Iris pigment epithelial cell (primary cell): Measurements from ENCODE around the gene CDADC1.

Source experiments
- DNase-seq: peaks from one replicate; pipeline ENCODE4 v3.0.0-alpha.2; 2011; ENCODE audit warnings: low read depth

The CDADC1 gene

DNA sequence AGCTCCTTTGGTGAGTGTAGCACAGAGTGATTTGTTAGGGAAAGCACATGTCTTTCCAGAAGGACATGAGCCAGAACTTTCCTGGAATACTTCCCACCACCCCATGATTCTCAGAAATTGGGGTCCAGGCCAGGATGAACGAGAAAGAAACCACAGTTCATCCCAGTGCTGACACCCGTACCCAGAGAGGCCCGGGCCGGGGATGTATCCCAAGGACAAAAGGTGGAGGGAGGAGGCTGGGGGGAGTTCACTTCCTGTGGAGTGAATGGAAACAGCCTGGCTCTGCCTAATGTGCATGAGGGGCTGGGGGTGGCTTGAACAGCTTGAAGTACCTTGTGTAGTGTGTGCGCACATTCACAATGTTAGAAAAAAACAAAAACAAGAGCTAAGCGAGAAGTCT, 47.5 kb downstream of the CDADC1 start:
- DNase-seq: no peak

DNA sequence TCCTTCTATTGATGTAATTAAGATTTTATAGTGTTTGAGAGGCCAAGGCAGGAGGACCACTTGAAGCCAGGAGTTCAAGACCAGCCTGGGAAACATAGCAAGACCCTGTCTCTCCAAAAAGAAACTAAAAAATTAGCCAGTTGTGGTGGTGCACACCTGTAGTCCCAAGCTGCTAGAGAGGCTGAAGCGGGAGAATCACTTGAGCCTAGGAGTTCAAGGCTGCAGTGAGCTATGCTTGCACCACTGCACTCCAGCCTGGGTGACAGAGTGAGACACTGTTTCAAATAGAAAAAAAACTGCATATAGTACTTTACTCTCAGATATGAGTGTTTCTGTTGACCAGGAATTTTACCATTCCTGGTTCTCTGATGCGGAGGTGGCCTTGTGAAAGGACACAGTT, 48.9 kb downstream of the CDADC1 start:
- DNase-seq: no peak

DNA sequence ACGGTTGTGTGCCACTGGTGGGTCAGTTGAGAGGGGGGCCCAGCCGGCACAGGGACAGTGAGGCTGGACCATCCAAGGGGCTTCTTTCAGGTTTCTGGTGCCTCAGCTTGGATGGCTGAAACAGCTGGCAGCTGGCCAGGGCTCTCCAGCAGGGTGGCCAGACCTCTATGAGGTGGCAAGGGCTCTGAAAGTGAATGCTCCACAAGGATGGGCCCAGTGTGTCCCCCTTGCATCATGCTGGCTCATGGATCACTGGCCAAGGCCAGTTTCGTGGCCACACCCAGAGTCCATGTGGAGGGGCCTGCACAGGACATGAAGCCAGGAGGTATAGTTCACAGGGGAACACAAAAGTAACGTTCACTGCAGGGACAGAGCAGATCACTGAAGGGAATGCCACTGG, 49.6 kb downstream of the CDADC1 start:
- no peak for DNase-seq

DNA sequence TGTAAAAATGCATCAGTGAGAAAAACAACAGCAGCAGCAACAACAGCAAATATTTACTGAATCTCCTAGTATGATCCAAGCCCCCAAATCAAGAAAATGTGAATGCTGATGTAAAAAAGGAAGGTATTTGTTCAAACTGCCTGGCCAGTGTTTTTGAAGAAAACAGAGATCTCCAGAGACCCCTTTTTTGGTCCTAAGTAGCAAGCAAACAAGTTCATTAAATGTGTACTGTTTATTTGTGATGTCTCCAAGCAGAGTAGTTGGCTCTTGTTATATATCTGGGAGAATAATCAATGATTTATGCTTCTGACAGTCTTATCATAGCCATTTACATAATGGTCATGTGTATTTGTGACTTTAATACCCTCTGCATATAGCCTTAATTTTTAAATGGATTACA, 50.7 kb downstream of the CDADC1 start:
- DNase-seq: no peak

DNA sequence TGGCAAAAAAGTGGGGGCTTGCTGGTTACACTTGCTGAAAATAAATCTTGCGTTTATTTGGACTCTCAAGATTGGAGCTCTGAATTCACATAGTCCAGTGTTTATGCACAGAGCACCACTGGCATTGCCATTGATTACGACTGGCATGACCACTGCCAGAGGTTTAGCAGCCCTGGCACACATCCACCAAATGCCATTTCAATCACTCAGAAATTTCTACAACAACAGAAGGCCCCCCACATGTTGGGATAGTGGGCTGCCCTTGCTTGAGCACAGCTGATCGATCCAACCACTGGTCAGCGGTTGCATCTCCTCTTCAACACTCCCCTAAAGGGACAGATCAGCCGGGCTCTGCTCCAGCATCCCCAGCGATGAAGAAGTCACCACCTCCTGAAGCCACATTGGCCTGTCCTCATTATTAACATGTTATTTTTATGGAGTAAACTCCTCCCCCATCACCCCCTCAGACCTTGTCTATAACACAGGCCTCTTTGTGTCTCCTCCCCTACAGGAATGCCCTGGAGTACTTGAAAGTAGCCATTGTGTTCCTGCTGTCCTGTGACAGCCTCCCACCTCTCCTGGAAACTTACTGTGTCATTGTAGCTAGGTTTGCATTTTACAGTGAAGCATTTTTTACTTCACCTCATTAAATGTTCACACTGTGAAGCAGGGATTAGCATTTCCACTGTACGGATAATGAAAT, 51.3 kb downstream of the CDADC1 start:
- no peak for DNase-seq

DNA sequence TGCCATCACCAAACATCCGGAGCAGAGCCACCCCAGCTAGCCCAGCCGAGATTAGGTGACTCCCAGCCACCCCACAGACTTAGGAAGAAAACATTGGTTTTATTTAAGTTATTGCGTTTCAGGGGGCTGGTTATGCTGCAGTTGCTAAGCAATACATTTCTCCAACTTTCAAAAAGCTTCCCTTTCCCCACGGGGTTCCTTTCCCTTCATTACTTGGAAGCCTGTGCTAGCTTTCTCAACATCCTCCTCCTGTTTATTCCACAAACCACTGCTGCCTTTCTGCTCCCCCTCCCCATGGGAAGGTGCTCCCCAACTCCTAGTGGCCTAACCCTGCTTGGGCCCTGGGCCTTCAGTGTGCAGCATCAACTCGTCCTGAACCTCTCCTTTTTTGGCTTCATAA, 52.6 kb downstream of the CDADC1 start:
- no peak for DNase-seq

DNA sequence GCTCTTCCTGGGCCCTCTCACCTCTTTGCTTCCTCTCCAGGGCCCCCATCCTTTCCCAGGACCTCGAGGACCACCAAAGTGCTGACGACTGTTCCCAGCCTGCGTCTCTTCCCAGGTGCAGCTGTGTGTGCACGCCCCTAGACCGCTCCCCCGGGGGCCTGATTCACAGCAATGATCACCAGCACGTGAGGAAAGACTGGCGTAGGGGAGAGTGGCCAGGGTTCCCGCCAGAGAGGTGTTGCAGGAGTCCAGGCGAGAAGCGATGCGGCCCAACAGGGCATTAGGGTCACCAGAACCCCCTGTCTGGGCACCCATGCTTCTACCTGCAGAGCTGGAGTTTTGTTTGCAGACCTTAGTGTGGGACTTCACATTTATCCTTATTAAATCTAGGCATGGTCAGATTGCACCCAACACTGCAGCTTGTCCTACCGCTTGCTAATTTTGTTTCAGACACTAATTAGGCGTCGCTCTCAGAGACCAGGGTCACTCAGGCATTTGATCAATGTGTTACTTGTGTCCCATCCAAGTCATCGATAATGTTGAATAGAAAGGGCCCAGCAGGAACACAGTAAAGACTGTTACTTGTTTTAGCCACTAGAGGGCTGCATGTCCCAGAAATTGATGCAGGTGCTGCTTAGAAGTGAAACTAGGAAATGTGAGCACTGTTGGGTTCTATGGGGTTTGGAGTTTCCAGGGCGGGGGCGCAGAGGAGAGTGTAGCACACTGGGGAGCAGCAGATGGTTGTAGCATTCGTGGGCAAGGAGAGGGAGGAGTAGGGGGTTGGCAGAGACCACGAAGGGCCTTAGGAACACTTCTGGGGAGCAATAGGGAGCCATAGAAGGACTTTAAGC, 53.2 kb downstream of the CDADC1 start:
- DNase-seq: peak; percentile 71

DNA sequence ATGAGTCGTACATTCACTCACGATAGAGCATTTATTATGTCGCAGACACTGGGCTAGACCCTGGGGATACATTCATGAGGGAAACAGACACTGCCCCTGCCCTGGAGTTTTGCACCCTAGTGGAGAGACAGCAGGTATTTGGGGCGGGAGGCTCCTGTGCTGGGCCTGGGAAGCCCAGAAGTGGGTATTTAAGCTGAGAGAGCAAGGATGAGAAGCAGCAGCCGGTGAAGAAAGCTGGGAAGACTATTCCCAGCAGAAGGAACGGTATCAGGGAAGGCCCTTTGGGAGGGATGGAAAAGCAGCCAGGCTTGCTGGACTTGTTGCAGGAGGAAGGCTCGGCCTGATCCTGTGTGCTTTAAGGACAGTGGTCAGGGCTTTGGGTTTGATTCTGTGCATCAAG, 54.5 kb downstream of the CDADC1 start:
- no peak for DNase-seq

DNA sequence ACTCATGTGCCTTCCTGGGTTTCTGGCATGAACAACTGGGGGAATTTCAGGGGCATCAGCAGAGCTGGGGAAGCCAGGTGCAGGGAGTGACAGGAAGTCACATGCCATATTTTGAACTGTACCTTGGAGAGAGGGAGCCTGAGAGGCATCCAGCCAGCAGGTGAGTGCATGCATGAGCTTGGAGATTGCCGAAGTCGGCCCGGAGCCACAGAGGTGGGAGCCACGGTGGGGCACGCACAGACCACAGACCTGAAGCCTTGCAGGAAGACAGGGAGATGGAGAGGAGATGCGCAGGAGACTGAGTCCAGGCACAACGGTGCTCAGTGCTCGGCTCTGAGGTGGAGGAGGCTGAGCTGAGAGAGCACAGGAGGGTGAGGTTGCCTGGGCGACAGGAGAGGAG, 55.1 kb downstream of the CDADC1 start:
- no peak for DNase-seq

DNA sequence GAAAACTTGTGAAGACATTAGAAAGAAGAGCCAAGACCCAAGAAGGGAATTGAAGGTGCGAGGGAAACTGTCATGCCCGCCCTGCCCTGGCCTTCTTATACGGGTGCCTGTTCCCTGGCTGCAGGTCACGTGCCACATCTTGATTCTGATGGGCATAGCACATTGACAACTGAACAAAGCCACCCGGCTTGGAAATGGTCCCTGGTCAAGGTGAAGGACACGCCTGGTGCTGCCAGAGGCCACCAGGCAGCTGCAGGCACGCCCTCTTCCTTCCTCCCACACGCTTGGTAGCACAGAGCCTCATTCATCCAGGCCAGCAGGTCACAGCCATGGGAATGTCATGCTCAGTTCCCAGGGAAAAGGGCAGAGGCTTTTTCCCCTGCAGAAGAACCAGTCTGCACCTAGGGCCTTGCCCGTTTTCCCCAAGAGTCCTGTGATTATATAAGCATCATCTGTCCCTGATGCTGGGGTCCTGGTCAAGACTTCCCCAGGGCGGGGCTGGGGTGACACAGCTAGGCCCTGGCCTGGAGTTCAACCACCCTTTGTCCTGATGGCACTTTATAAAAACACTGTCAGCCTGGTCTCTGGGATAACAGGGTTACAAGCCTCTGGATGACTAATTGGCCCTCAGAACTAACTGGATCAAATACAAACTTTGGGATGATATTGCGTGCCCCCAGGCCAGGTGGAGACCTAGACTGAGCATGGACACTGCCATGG, 56.0 kb downstream of the CDADC1 start:
- DNase-seq: no peak

DNA sequence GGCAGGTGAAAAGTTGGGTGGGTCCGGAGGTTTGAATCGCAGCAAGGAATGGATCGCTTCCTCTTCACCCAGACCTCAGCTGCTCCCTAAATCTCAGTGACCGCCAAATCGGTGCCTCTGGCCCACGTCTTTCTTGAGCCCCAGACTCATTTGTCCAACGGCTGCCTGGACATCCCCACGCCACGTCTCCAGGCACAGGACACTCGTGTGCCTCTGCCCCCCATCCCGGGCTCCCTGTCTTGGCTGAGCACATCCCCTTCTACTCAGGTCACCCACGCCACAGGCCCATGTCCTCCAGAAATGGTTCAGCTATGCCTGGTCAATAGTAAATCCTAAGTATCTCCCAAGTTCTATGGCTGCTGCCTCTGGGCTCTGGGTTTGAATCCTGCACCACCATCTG, 56.6 kb downstream of the CDADC1 start:
- DNase-seq: no peak

DNA sequence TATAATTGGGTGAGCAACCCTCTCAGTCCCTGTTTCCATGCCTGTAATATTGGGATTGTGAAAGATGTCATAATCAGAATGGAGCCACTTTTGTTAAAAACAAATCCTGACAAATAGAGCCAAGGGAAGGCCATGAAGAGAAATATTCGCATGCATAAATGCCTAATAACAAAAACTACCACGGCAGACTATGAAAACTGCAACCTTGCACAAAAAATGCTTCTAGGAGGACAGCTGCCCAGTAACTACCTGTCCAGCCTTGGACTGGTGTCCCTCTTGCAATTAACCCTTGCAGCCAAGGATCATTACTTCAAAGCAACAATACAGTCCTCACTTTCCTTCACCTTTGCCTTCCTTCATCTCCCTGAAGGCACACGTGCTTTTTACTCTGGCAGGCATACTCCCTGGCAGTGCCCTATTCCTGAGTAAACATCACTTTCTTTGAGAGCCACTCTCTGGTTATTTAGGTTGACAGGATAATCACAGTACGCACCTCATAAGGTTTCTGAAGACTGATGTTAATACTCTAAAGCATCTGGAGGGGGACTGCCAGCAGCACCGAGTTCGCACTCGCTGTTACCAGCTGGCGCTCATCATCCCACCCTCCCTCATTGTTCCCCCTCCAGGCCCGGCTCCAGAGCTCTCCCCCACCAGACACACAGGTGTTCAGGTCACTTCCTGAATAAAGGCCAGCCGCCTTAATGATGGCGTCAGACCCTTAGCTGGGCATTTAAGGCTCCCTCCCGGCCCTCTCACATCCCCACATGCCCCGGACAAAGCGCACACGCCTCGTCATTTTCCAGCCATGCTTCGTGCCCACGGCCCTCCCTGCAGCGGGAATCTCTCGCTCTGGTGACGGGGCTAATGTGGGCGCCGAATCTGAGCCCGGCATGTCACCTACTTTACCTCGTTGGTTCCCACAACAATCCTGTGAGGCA, 57.3 kb downstream of the CDADC1 start:
- no peak for DNase-seq

DNA sequence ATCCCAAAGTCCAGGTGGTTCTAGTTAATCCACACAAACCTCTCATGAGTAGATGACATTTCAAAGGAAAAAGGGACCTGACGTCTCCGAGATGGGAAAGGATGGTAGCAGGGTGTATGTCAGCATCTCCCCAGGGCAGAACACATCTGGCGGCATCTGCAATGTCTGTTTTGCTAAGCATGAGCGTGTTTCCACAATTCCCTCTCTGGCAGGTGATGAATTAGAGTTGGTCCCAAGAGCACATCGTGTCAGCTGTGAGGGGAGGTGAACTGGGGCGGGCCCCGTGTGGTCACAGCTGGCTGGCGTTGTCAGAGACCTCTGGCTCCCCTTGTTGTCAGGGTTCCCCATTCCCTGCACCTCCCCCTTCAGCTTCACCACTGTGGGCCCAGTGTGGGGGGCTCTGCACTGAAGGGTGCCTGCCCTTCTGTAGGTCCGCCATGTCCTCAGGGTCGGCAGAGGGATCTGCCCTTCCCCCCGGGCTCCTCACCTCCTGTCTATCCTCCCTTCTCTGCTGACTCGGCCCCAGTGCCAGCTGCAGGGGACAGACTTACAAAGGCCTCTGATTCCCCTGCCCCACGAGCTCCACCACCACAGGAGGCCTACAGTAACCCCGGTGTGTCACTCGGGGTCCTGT, 58.2 kb downstream of the CDADC1 start:
- DNase-seq: no peak

DNA sequence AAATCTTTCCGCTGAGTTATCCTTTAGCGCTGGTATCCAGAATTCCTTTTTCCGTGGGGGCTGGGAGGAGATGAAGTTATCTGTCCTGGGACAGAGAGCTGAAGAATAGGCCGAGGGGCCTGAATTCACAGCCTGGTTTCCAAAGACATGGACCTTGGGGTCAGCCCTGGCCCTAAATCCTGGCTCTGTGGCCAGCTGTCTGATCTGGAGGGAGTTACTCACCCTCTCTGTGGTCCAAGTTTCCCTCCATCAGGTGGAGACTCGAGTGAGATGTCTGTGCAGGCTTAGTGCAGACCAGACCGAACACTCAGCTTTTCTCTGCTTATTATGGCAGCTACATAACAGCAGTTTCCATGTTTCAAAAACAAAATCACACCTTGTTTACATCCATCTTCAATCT, 59.6 kb downstream of the CDADC1 start:
- no peak for DNase-seq

DNA sequence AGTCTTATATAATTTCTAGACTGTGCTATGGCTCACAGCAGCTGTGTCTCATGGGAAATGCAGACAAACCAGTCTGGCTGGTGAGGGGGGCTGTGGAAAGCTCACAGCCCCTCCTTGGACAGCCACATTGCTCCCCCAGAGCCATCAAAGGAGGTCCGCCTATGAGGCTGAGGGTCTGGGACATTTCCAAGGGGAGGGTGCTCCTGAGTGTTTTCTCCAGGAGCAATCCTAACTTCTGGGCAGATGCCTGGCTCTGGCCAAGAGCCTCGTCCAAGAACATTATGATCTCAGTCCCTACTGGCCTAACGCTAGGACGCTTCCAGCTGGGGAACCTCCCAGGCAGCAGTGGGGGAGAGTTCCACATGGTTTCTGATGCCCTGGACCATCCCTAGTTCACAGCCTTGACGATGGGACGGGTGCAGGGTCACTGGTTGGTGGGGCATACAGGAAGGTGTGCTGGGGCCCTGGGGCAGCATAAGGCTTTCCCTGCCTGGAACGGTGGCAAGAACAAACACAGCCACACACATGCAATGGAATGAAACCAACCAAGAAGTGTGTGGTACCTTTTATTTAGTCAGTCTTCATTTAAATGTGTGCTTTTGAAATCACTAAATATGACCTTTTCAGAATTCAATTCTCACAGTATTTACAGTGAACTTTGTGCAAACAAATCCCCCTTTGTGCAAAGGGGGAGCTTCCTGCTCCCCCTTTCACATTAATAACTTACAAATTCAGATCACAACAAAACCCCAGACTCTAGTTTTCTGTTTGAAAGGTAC, 60.6 kb downstream of the CDADC1 start:
- peak; percentile 56 for DNase-seq

DNA sequence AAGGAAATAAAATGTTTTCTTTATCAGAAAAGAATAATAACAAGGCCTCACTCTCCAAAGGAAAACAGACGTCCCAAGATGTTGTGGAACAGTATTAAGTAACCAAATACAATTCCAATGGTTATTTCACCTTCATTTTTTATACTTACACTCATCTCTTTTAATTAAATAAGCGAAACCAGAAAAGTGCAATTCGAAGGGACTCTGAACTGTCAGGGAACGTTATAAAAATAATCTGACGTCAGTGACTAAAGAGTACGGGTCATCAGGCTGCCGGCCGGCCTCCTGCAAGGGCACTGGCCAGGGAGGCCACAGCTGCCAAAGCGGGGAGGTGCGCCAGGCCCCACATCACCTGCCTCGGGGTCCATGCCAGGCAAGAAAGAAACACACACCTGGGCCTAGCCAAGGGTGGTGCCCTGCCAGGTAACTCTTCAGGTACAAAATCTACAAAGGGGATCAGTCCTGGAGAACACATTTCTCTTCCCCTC, 61.2 kb downstream of the CDADC1 start:
- DNase-seq: peak; percentile 37

DNA sequence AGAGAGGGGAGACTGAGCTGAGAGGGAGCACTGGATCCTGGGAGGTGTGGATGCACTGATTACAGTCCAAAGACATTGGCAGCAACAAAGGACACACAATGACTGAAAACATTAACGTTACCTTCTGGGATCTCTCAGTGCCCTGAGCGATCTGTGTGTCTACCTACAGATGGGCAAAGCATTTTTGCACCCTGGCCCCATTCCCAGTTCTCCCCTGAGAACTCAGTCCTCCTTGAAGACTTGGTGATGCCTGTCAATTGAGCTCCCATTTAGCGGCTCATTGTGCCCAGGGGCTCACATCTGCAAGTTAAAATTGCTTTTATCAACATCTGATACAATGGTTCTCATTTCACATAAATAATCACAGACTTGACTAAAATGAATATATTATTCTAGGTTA, 62.5 kb downstream of the CDADC1 start:
- no peak for DNase-seq

DNA sequence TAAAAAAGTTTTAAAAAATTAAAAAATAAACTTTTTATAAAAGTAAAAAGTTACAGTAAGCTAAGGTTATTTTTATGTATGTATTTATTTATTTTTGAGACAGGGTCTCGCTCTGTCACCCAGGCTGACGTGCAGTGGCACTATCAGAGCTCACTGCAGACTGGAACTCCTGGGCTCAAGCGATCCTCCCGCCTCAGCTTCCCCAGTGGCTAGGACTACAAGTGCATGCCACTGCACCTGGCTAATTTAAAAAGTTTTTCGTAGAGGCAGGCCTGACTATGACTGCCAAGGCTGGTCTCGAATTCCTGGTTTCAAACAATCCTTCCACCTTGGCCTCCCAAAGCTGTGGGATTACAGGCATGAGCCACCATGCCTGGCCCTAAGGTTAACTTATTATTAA, 64.1 kb downstream of the CDADC1 start:
- no peak for DNase-seq

DNA sequence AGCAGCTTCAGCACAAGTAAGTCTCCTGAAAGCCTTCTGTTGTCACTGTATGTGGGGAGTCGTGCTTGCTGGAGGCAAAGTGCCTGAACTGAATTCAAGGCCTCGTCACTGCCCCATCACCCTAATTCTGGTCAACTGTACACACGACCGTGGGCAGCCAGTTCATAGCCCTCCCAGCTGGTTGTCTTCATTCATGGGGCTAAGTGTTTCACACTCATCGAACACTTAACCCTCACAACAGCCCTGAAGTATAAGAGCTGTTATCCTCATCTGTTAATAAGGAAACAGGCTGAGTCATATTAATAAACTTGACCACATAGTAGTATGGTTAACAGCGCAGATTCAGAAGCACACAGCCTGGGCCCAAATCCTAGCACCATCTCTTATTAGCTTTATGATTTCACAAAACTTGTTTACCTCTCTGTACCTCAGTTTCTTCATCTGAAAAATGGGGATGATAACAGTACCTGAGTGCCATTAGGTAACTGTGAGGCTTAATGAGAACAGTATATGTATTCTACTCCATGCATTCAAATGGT, 66.7 kb downstream of the CDADC1 start:
- DNase-seq: peak; percentile 65

DNA sequence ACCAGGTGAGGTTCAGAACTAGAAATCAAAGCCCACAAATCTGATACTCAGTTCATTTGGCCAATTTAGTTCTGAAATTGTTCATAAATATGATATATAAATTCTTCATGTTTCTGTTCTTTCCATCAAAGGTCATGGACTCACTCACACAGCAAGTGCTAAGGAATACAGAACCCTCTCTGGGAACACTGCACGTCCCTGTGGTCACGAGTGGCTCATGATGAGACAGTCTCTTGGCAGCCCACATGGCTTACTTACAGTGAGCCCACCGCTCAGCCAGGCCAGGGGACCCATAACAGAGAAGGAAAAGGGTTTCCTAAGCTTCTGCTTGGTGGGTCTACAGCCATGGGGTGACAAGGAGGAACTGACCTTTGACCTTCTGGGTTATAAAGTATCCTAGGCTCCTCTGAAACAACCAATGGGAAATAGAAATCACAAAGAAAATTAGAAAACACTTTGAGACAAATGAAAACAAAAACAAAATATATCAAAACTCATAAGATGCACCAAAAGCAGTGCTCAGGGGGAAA, 67.4 kb downstream of the CDADC1 start:
- peak; percentile 41 for DNase-seq
